HUES64 (cell line): ENCODE measurements around the gene ASCL5.

Experiments used
- H3K27ac ChIP-seq: 2 replicates; pipeline ENCODE4 v1.7.0; 2013; ENCODE audit warnings: low read depth, low read length, inconsistent platforms
- H3K27me3 ChIP-seq: 2 replicates; pipeline ENCODE4 v1.6.1; 2013; ENCODE audit warnings: mild to moderate bottlenecking, low read length; ENCODE audit not compliant: insufficient read depth
- H3K36me3 ChIP-seq: 2 replicates; pipeline ENCODE4 v1.6.1; 2013; ENCODE audit warnings: mild to moderate bottlenecking, low read length; ENCODE audit not compliant: insufficient read depth
- H3K4me1 ChIP-seq: 2 replicates; pipeline ENCODE4 v1.6.1; 2013; ENCODE audit warnings: mild to moderate bottlenecking, low read length, moderate library complexity; ENCODE audit not compliant: insufficient read depth
- H3K4me3 ChIP-seq: 2 replicates; pipeline ENCODE4 v1.5.1; 2013; ENCODE audit warnings: mild to moderate bottlenecking, low read length, moderate library complexity
- H3K9ac ChIP-seq: 2 replicates; pipeline ENCODE4 v1.6.1; 2013; ENCODE audit warnings: mild to moderate bottlenecking, low read depth, low read length
- H3K9me3 ChIP-seq: 2 replicates; pipeline ENCODE4 v1.6.1; 2013; ENCODE audit warnings: low read depth, low read length; ENCODE audit not compliant: insufficient read depth
- WGBS: fragments of 150-250, 120-280 bp; methylation state at CpG from one replicate; pipeline ENCODE4 v1.1.7; 2013; ENCODE audit warnings: missing lambda C conversion rate; 5-methylcytosine and 5-hydroxymethylcytosine counted together

ASCL5 gene

DNA sequence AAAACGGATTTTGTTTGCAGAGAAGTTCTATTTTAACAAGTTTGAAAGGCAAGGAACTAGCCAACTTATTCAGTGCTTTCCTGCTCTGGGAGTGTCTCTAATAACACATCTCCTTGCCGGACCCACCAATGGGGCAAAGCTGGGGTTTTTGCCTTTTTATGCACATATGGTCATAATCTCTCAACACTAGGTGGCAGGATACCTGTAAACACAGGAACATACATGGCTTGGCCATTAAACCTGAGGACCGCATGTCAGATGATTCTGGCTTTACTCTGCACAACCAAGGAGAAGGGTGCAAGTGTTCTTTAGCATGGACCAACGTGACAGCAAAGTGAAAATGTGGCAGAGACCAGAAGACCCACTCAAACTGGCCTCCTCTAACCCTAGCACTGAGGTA lies 22.4 kb upstream of the ASCL5 start:
- H3K27ac ChIP-seq = no peak overlapping the region
- H3K9me3 ChIP-seq = no peaks in the 10 kb centered on the region
- peaks cover 3% of the 10 kb centered on the region; the same call in 1 of the 2 replicates for H3K4me1 ChIP-seq
- peaks cover 83% of the 10 kb centered on the region for H3K36me3 ChIP-seq
- H3K27me3 ChIP-seq = no peaks in the 10 kb centered on the region
- no peak overlapping the region for H3K9ac ChIP-seq
- WGBS = 83% methylated on average over 4 of the region's 4 CpGs
- no peak overlapping the region for H3K4me3 ChIP-seq

DNA sequence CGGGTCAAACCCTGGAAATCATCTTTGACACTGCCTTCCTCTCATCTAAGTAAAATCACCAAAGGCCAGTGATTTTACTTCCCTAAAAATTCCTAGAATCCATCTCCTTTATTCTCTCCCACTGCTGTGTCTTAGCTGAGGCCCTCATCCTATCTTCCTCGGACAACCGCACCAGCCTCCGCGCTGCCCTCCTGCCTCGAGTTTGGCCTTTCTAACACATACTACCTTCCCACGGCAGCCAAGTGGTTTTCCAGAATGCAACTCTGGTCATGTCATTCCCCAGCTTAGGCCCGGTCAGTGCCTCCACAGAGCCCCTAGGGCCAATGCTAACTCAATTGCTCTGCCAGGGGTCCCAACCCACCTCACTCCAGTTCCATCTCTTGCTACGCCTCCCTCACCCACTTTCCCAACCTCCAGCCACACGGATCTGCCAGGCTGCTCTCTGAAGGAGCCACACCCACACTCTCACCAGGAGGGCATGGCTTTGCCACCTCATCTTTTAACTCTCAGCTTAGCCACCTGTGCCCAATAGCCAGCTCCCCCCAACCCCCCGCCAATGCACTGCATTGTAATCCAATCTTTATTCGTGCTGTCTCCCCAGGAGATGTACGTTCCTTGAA lies 20.5 kb upstream of the ASCL5 start:
- Histone ChIP-seq H3K36me3 (peaks cover 100% of the 10 kb centered on the region), H3K27ac (no peak overlapping the region), H3K9ac (no peak overlapping the region), H3K4me3 (no peak overlapping the region), H3K9me3 (no peaks in the 10 kb centered on the region), H3K27me3 (no peaks in the 10 kb centered on the region), H3K4me1 (no peaks in the 10 kb centered on the region)
- WGBS = 87% methylated on average over 12 of the region's 13 CpGs

DNA sequence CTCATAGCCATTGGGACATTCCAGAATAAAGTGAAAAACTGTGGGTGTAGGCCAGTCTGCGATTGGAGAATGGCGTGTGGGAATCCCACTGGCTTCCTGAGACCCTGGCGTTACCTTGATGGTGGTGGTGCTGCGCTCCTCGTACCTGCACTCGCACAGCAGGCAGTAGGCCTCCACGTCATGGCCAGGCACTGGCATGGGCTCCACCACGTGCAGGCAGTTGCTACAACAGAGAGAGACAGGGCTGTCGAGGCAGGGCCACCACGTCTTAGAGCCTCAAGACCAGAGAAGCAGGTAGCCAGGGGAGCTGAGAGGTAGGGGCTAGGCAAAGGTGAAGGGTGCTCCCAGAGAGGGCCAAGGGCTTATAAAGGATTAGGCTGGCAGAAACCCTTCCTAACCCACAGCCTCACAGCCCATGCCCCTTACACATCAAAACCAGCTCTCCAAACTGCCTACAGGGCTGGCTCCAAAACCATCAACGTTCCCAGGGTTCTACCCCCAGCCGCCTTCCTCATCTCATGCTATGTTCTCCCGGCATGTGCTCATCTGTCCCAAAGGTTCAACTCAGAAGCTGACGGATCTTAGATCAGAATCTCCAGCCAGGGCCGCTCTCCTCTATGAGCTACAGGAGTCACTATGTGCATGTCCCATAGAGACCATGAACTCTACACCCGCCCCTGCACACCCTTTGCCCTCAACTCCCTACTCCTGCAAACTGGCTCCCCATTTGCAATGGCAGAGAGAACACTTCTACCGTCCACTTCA lies 19.8 kb upstream of the ASCL5 start:
- H3K9me3 ChIP-seq = no peaks in the 10 kb centered on the region
- no peak overlapping the region for H3K9ac ChIP-seq
- 91% methylated on average over 16 of the region's 17 CpGs for WGBS
- no peaks in the 10 kb centered on the region for H3K27me3 ChIP-seq
- H3K36me3 ChIP-seq = peaks cover 100% of the 10 kb centered on the region
- no peaks in the 10 kb centered on the region for H3K4me1 ChIP-seq
- H3K27ac ChIP-seq = no peak overlapping the region
- H3K4me3 ChIP-seq = no peak overlapping the region

DNA sequence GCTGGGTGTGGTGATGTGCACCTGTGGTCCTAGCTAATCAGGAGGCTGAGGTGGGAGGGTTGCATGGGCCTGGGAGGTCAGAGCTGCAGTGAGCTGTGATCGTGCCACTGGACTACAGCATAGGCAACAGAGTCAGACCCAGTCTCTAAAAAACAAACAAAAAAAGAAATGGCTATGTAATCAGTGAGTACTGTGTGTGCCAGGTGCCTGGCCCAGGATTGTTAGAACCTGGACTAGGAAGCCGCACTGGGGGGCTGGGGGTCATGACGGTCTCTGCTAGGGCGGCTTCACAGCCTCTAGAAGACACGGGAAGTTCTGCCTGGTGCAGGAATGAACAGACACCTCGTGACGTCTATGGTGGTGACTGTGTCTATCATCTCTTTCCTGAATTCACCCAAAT lies 18.8 kb upstream of the ASCL5 start:
- Histone ChIP-seq H3K4me1 (no peaks in the 10 kb centered on the region), H3K27me3 (no peaks in the 10 kb centered on the region), H3K9me3 (no peaks in the 10 kb centered on the region), H3K36me3 (peaks cover 100% of the 10 kb centered on the region), H3K27ac (no peak overlapping the region), H3K9ac (no peak overlapping the region), H3K4me3 (no peak overlapping the region)
- WGBS = 92% methylated on average over 7 of the region's 7 CpGs

DNA sequence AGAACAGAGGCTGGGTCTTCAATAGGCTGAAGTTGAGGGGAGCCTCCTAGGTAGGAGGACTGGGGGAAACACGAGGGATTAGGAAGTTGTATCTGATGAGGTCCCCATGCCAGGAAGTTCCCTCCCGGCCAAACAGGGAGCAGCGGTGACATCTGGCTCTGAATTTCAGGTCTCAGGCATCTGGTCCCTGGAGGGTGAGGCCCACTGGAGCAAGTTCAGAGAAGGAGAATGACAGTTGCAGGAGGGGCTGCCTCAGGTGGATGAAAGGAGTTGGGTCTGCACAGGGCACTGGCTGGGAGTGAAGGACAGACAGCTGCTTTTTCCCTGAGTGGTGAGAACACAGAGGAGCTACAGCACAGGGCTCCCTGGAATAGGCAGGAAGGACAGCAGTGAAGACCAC lies 18.1 kb upstream of the ASCL5 start:
- 95% methylated on average over 3 of the region's 3 CpGs for WGBS
- Histone ChIP-seq H3K9me3 (no peaks in the 10 kb centered on the region), H3K9ac (no peak overlapping the region), H3K36me3 (peaks cover 100% of the 10 kb centered on the region), H3K4me3 (no peak overlapping the region), H3K27me3 (no peaks in the 10 kb centered on the region), H3K27ac (no peak overlapping the region), H3K4me1 (no peaks in the 10 kb centered on the region)

DNA sequence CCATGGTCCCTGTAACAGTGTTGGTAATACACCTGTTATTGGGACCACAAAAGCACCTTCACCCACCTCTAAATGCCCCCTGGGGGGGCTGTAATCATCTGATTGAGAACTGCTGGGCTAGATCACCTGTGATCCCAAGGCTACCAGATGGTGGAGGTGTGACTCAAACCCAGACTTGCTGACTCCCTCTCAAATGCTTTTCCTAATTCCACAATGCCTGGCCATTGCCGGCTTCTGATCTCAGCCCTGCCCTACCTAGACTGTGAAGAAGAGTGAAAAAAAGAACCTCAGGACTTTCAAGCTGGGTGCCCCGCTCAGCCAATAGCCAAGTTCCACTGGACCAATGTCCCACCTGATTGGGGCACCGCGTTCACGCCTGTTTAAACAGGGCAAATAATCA lies 17.7 kb upstream of the ASCL5 start:
- H3K27me3 ChIP-seq = no peaks in the 10 kb centered on the region
- H3K36me3 ChIP-seq = peaks cover 100% of the 10 kb centered on the region
- H3K9me3 ChIP-seq = no peaks in the 10 kb centered on the region
- no peak overlapping the region for H3K27ac ChIP-seq
- WGBS = 77% methylated on average over 5 of the region's 5 CpGs
- H3K4me1 ChIP-seq = no peaks in the 10 kb centered on the region
- H3K9ac ChIP-seq = no peak overlapping the region
- H3K4me3 ChIP-seq = no peak overlapping the region

DNA sequence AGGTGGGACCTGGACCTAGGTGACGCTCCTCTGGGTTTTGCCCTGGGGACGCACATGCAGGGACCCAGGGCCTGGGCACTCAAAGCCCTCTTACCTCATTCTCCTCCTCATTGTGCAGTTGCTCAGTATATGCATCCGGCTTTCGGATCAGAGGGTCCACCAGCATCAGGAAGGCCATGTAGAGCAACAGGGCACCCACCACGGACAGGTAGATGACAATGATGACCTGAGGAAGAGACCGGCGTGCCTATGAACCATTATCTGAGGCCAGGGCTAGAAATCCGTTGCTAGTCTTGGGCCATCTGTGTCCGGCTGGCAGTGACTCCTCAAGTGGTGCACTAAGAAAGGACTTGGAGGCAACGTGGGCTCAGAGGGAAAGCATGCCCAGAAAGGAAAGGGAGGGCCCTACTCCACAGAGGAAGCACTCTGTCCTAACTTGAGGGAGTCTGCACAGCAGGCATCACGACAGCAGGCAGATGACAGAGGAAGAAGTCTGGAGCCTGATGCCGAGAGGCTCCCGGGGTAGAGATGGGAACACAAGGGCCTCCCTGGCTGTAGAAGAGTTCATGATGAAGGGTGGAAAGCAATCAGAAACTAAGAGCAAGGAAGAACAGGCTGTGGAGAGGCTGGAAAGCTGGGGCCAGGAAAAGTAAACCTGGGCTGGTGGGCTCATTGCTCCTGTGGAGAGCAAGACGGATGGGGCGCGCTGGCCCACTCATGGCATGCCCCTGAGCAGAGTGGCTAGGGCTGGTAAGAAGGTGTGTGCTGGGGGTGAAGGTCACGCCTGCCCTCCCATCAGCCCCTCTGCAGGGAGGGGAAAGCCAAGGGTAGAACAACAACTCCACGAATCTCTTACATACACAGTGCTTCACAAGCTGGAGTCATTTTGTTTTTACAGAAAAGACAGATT lies 17.0 kb upstream of the ASCL5 start:
- H3K9ac ChIP-seq = no peak overlapping the region
- no peak overlapping the region for H3K27ac ChIP-seq
- H3K36me3 ChIP-seq = peaks cover 100% of the 10 kb centered on the region
- WGBS = 92% methylated on average over 17 of the region's 18 CpGs
- no peak overlapping the region for H3K4me3 ChIP-seq
- no peaks in the 10 kb centered on the region for H3K4me1 ChIP-seq
- H3K9me3 ChIP-seq = no peaks in the 10 kb centered on the region
- H3K27me3 ChIP-seq = no peaks in the 10 kb centered on the region

DNA sequence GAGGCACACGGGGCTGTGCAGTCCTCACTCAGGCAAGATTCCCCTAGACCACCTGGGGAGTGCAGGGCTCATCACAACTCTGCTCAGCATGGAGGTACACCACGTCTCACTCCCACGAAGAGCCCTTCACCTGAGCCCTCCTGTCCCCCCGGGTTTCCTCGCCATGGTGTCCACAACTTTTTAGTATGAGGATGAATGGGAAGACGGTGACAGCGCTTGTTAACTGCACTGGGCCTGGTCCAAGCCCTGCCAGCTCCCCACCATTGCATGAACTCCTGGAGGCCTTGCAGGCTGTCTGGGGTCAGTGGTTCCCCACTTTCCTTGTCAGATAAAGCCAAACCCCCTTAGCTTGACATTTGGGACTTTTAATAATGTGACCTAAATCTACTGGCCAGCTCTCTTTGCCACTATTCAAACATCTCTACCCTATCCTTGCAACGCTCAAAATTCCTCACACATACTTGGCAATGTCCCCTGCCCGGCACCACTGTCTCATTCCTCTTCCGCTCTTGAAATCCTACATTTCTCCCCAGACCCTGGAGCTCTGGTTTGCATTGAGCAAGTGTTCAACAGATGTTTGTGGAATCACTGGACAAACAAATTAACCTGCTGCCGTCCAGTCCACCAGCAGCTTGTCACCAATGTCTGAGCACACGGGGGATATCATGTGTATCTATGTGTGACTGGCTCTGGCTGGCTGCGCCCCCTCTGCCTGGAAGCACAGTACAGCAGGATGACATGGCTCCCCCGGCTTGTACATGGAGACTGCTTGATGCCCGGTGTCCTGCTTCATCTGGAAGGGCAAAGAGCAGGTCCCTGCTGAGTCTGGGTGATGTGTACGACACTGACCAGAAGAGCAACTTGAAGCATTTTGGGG lies 16.1 kb upstream of the ASCL5 start:
- 95% methylated on average over 16 of the region's 16 CpGs for WGBS
- Histone ChIP-seq H3K27ac (no peak overlapping the region), H3K4me1 (no peaks in the 10 kb centered on the region), H3K27me3 (no peaks in the 10 kb centered on the region), H3K4me3 (no peak overlapping the region), H3K9ac (no peak overlapping the region), H3K36me3 (peaks cover 100% of the 10 kb centered on the region), H3K9me3 (no peaks in the 10 kb centered on the region)

DNA sequence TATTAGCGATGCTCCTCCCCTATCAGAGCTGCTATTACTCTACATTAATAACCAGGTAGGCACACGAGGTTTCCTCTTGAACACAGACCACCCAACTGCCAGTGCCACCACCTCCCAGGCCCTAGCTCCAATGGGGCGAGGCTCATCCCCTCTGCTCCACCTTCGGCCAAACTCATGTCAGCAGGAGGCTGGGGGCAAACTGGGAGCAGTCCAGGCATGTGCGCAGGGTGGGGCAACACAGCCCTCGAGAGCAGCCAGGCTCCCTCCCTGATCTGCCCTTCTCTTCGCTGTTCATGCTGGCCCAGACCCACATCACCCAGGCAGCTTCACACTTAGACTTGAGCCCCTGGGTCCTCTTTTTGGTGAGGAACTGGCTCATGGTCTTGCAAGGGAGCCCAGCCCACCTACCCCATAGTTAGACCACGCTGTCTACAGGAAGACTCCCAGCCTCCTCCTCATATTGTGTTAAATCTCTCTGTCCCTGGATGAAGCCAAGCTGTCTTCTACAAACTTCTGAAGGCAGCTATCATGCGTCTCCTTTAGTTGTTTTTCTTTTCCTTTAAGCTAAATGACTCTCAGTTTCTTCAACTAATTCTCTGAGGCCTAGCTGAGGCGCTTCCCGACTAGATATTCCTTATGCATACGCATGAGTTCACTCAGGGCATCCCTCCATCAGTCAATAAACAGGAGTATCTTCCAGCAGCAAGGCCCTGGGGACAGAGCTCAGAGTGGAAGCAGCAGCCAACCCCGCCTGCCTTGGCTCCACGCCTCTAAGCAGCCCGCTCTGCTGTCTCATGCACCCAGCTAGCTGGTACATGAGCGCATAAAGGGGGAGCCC lies 15.2 kb upstream of the ASCL5 start:
- H3K27me3 ChIP-seq = no peaks in the 10 kb centered on the region
- no peaks in the 10 kb centered on the region for H3K4me1 ChIP-seq
- no peaks in the 10 kb centered on the region for H3K9me3 ChIP-seq
- H3K27ac ChIP-seq = no peak overlapping the region
- H3K36me3 ChIP-seq = peaks cover 100% of the 10 kb centered on the region
- H3K4me3 ChIP-seq = no peak overlapping the region
- WGBS = 93% methylated on average over 16 of the region's 16 CpGs
- no peak overlapping the region for H3K9ac ChIP-seq

DNA sequence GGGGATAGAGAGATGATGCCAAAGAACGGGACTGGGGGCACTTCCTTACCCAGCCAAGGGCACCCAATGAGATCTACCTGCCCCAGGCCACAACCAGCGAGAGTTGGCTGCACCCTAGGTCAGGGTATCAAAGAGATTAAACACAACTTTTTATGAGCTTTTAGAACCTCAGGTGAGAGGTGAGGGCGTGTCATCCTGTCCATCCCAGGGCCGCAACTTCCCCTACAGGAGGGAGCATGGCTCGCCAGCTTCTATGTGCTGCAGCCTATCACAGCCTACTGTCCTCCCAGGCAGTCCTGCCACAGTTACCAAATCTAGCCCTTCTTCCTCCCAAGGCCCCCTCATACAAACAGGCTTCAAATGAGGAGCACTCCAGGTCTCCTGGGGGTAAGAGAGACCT lies 14.4 kb upstream of the ASCL5 start:
- 91% methylated on average over 5 of the region's 5 CpGs for WGBS
- peaks cover 100% of the 10 kb centered on the region for H3K36me3 ChIP-seq

More for the DNA sequence above, 14.4 kb upstream of the ASCL5 start:
- Histone ChIP-seq H3K27me3 (no peaks in the 10 kb centered on the region), H3K4me1 (no peaks in the 10 kb centered on the region), H3K27ac (no peak overlapping the region), H3K9me3 (no peaks in the 10 kb centered on the region), H3K9ac (no peak overlapping the region), H3K4me3 (no peak overlapping the region)
